DOHH2 (cell line): Measurements from ENCODE around the gene BATF.

Source experiments
- EZH2phosphoT487 ChIP-seq: fragments of 200-600 bp; sonication (generic); IDR thresholded peaks from 2 replicates; pipeline ENCODE4 v1.6.1; 2017; ENCODE audit warnings: borderline replicate concordance, mild to moderate bottlenecking, antibody characterized with exemption, low read length, moderate library complexity, mixed read lengths
- TF ChIP-seq, protein P1 (sequence below): fragments of 200-600 bp; sonication (generic); IDR thresholded peaks from one replicate; pipeline ENCODE4 v1.5.1; 2014; ENCODE audit warnings: antibody characterized with exemption, mild to moderate bottlenecking, low read depth, low read length; ENCODE audit not compliant: poor library complexity, severe bottlenecking

DNA sequence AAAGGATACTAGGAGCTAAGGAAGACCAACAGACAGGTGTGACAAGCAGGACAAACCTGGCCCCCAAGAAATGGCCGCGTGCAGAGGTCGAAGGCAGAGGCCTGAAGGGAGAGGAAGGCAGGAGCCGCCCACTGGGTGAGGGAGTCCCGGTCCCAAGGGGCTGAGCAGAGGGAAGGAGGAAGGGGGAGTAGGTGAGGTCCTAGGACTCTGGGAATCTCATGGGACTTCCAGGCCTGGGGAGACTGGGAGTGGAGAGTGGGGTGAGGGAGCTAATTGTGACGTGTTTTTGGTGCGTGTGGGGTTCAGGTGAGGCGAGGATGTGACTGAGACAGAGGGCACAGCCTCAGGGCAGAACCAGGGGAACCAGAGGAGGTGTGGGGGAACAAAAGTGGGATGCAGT lies 44.5 kb downstream of the BATF start:
- TF ChIP-seq, protein P1, sequence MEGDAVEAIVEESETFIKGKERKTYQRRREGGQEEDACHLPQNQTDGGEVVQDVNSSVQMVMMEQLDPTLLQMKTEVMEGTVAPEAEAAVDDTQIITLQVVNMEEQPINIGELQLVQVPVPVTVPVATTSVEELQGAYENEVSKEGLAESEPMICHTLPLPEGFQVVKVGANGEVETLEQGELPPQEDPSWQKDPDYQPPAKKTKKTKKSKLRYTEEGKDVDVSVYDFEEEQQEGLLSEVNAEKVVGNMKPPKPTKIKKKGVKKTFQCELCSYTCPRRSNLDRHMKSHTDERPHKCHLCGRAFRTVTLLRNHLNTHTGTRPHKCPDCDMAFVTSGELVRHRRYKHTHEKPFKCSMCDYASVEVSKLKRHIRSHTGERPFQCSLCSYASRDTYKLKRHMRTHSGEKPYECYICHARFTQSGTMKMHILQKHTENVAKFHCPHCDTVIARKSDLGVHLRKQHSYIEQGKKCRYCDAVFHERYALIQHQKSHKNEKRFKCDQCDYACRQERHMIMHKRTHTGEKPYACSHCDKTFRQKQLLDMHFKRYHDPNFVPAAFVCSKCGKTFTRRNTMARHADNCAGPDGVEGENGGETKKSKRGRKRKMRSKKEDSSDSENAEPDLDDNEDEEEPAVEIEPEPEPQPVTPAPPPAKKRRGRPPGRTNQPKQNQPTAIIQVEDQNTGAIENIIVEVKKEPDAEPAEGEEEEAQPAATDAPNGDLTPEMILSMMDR, result no peak
- TF ChIP-seq EZH2phosphoT487, result no peak
